HG02938 (cell line): ENCODE data around the gene TTC28.

Experiments used
- ATAC-seq: cut with Tn5 transposase; IDR thresholded peaks from one replicate; pipeline ENCODE4 v1.9.1; 2021; ENCODE audit warnings: mild to moderate bottlenecking, moderate library complexity; ENCODE audit not compliant: unreplicated experiment

Gene TTC28

GRCh38 chr22:27961680-27962079 lies 718.0 kb downstream of the TTC28 start:
- no peak for ATAC-seq

- ATAC-seq: no peak
Measured at GRCh38 chr22:27961182-27961581, 718.5 kb downstream of the TTC28 start.

- ATAC-seq: no peak
Measured at GRCh38 chr22:27959335-27960090, 720.1 kb downstream of the TTC28 start.

GRCh38 chr22:27952779-27953178 lies 726.9 kb downstream of the TTC28 start:
- no peak for ATAC-seq

- no peak for ATAC-seq
Measured at GRCh38 chr22:27952091-27952490, 727.5 kb downstream of the TTC28 start.

GRCh38 chr22:27949421-27949820 lies 730.2 kb downstream of the TTC28 start:
- no peak for ATAC-seq

GRCh38 chr22:27948569-27948968 lies 731.1 kb downstream of the TTC28 start:
- ATAC-seq: no peak

GRCh38 chr22:27947448-27947847 lies 732.2 kb downstream of the TTC28 start:
- ATAC-seq: no peak

- no peak for ATAC-seq
Measured at GRCh38 chr22:27941143-27941542, 738.5 kb downstream of the TTC28 start.

GRCh38 chr22:27937453-27937852 lies 742.2 kb downstream of the TTC28 start:
- no peak for ATAC-seq

- ATAC-seq: no peak
Measured at GRCh38 chr22:27935897-27936296, 743.7 kb downstream of the TTC28 start.

- ATAC-seq: no peak
Measured at GRCh38 chr22:27934069-27934468, 745.6 kb downstream of the TTC28 start.

GRCh38 chr22:27933186-27933983 lies 746.3 kb downstream of the TTC28 start:
- no peak for ATAC-seq

- ATAC-seq: no peak
Measured at GRCh38 chr22:27930331-27931060, 749.1 kb downstream of the TTC28 start.
